K562 (cell line): Measurements from ENCODE around the gene WNT7B. TPM values are rescaled to one million over a fixed set of nuclear protein-coding genes. Genes with fewer than 3 reads are reported as not detected.

ENCODE experiments used
- ATAC-seq: fragments of 200-7000 bp; cut with Tn5 transposase; 3 replicates; pipeline ENCODE4 v1.9.1; 2020; ENCODE audit warnings: moderate library complexity
- BruUV-seq: library from RNA; stranded (reverse); fragments of 400-500 nt; replicated peaks from 2 replicates; lab custom pipeline; 2021; lab: Mats Ljungman, UMichigan
- CTCF ChIA-PET: fragments of 300-600 bp; formaldehyde crosslinking; extraction: SDS; loops from one replicate; lab custom pipeline; 2021; ENCODE audit warnings: low intra/inter-chr PET ratio; lab: Yijun Ruan, JAX
- POLR2A ChIA-PET: fragments of 300-600, 350-650 bp; sonication (Branson Sonifier 250); formaldehyde crosslinking; extraction: SDS; loops from one replicate; lab custom pipeline; 2021; ENCODE audit warnings: antibody characterized with exemption, inconsistent platforms; lab: Yijun Ruan, JAX
- DNase-seq, 4 experiments: peaks; one replicate each; pipeline versions ENCODE4 v3.0.0 to v3.0.0-alpha.2; 2011 to 2018; ENCODE audit warnings: low spot score in 3 of 4, mixed read lengths in 3 of 4; ENCODE audit errors: extremely low read depth in 1 of 4
- FAIRE-seq: peaks from 2 replicates; lab custom pipeline; 2011; peaks lifted over from hg19 to GRCh38; lab: Jason Lieb, UNC
- H2AFZ ChIP-seq: 2 replicates; pipeline ENCODE4 v1.6.0; 2011; ENCODE audit warnings: low read depth, low read length, control low read depth, inconsistent platforms
- H3K27ac ChIP-seq: fragments of 200-600 bp; 3 replicates; pipeline ENCODE4 v1.8.0; 2011; ENCODE audit warnings: low read depth, mild to moderate bottlenecking, control low read depth, inconsistent platforms, low read length, moderate library complexity, mixed read lengths; ENCODE audit errors: extremely low read depth
- H3K27me3 ChIP-seq, 2 experiments: fragments of 300-600 bp in 1 of 2; 2 replicates in 1 of 2; 3 replicates in 1 of 2; pipeline versions ENCODE4 v1.6.0 to v1.8.0; 2011; ENCODE audit warnings: inconsistent platforms in 2 of 2, low read length in 2 of 2, mild to moderate bottlenecking in 1 of 2, mixed read lengths in 1 of 2, moderate library complexity in 1 of 2; ENCODE audit not compliant: control insufficient read depth in 2 of 2, insufficient read depth in 2 of 2
- H3K36me3 ChIP-seq: fragments of 300-600 bp; 3 replicates; pipeline ENCODE4 v1.8.0; 2011; ENCODE audit warnings: mild to moderate bottlenecking, low read length, inconsistent platforms; ENCODE audit not compliant: control insufficient read depth, insufficient read depth
- H3K4me1 ChIP-seq, 2 experiments: fragments of 200-600 bp in 1 of 2; replicated peaks in 1 of 2; 2 replicates in 1 of 2; 3 replicates in 1 of 2; pipeline versions ENCODE4 v1.5.1 to v1.8.0; 2011; ENCODE audit warnings: inconsistent platforms in 2 of 2, low read length in 2 of 2, mild to moderate bottlenecking in 1 of 2, mixed read lengths in 1 of 2, moderate library complexity in 1 of 2; ENCODE audit not compliant: control insufficient read depth in 2 of 2, insufficient read depth in 2 of 2
- H3K4me2 ChIP-seq: 2 replicates; pipeline ENCODE4 v1.6.1; 2011; ENCODE audit warnings: low read length, control low read depth, inconsistent platforms, mixed read lengths; ENCODE audit not compliant: insufficient read depth
- H3K4me3 ChIP-seq: fragments of 200-600 bp; sonication (generic), shearing (Covaris generic); 2 replicates; pipeline ENCODE4 v1.5.1; 2016; ENCODE audit warnings: control low read depth, inconsistent platforms
- H3K79me2 ChIP-seq: fragments of 200-600 bp; 3 replicates; pipeline ENCODE4 v1.8.0; 2011; ENCODE audit warnings: low read length, inconsistent platforms; ENCODE audit not compliant: control insufficient read depth, insufficient read depth
- H3K9ac ChIP-seq, 2 experiments: 2 replicates each; pipeline versions ENCODE4 v1.6.0 to v1.6.1; 2011; ENCODE audit warnings: low read depth in 2 of 2, low read length in 2 of 2, control low read depth in 1 of 2, inconsistent platforms in 1 of 2, mild to moderate bottlenecking in 1 of 2, mixed read lengths in 1 of 2; ENCODE audit not compliant: insufficient read depth in 1 of 2
- H3K9me1 ChIP-seq: one replicate; pipeline ENCODE4 v1.6.0; 2011; ENCODE audit warnings: inconsistent platforms, mild to moderate bottlenecking, low read length, moderate library complexity; ENCODE audit not compliant: control insufficient read depth, insufficient read depth
- H3K9me3 ChIP-seq: replicated peaks from 2 replicates; pipeline ENCODE4 v1.5.1; 2011; ENCODE audit warnings: low read depth, low read length, inconsistent platforms; ENCODE audit not compliant: control insufficient read depth, insufficient read depth
- H4K20me1 ChIP-seq: replicated peaks from 2 replicates; pipeline ENCODE4 v1.6.1; 2011; ENCODE audit warnings: low read length, inconsistent platforms, mixed read lengths; ENCODE audit not compliant: control insufficient read depth, insufficient read depth
- ATF7 ChIP-seq: fragments of 450-650 bp; IDR thresholded peaks from 2 replicates; pipeline ENCODE4 v1.7.1; 2014; ENCODE audit warnings: mild to moderate bottlenecking, moderate library complexity
- KHSRP ChIP-seq: fragments of 450-650 bp; IDR thresholded peaks from 2 replicates; pipeline ENCODE4 v1.6.1; 2017
- MEF2D ChIP-seq: conservative IDR thresholded peaks from 2 replicates; pipeline ENCODE4 v1.6.1; 2016; ENCODE audit warnings: low read depth, missing genetic modification characterization, missing compliant biosample characterization
- MYBL2 ChIP-seq, 2 experiments: fragments of 450-650 bp in 1 of 2; sonication (generic) in 1 of 2; formaldehyde crosslinking in 1 of 2; IDR thresholded peaks; 2 replicates each; pipeline versions ENCODE4 v1.6.1 to v1.8.1; 2017 to 2022; ENCODE audit warnings: borderline replicate concordance in 1 of 2, inconsistent platforms in 1 of 2, low read depth in 1 of 2, mild to moderate bottlenecking in 1 of 2, missing genetic modification reagents in 1 of 2, moderate library complexity in 1 of 2
- PRMT5 ChIP-seq: sonication (generic); formaldehyde crosslinking; IDR thresholded peaks from 2 replicates; pipeline ENCODE4 v1.5.0; 2020; ENCODE audit warnings: missing genetic modification reagents
- SLC30A9 ChIP-seq: fragments of 250-450 bp; sonication (Bioruptor Pico); IDR thresholded peaks from 2 replicates; pipeline ENCODE4 v1.8.0; 2022; ENCODE audit warnings: mild to moderate bottlenecking, moderate library complexity
- TBP ChIP-seq: optimal IDR thresholded peaks from 2 replicates; pipeline ENCODE3; 2011; ENCODE audit warnings: low read depth, low read length, improper control_type of control experiment
- ZNF239 ChIP-seq: fragments of 250-450 bp; sonication (Bioruptor Pico); IDR thresholded peaks from 2 replicates; pipeline ENCODE4 v1.4.0; 2020; ENCODE audit warnings: mild to moderate bottlenecking
- ZNF764 ChIP-seq: fragments of 250-450 bp; sonication (Bioruptor Pico); IDR thresholded peaks from 2 replicates; pipeline ENCODE4 v1.4.0; 2020; ENCODE audit warnings: low read depth, mild to moderate bottlenecking, moderate library complexity
- WGBS: fragments of 100-300 bp; shearing (Covaris generic); methylation state at CpG from one replicate; pipeline ENCODE4 v1.1.6; 2016; ENCODE audit warnings: low coverage, mixed read lengths; ENCODE audit not compliant: insufficient coverage; ENCODE audit errors: missing lambda C conversion rate; 5-methylcytosine and 5-hydroxymethylcytosine counted together
- in situ Hi-C: fragments of 300-500 bp; cut with MboI; formaldehyde crosslinking; loops from 4 replicates; pipeline ENCODE4 v1.15.0; 2018; ENCODE audit warnings: inconsistent platforms, mixed read lengths
- intact Hi-C: fragments of 100-400 bp; cut with micrococcal nuclease; formaldehyde crosslinking; loops from 2 replicates; pipeline ENCODE4 v1.14.2; 2022
- polyA plus RNA-seq, 8 experiments: library from polyadenylated mRNA; depleted of rRNA in 4 of 8; stranded (reverse) in 5 of 8; unstranded in 3 of 8; fragments of >200 nt; fragmentation: Nextera tagmentation in 2 of 8; fragmentation: Illumina TruSeq in 1 of 8; extraction: Ambion mirVana in 2 of 8; extraction: Trizol in 1 of 8; gene quantifications; 2 replicates each; pipeline versions ENCODE4 v1.2.1 to v1.2.3, GENCODE V29; 2011 to 2014; ENCODE audit warnings: inconsistent platforms in 1 of 8, missing spikeins in 1 of 8
- total RNA-seq, 7 experiments: library from RNA; depleted of rRNA in 6 of 7; stranded (reverse); fragments of >200 nt in 6 of 7; fragmentation: Illumina TruSeq in 2 of 7; extraction: Trizol in 2 of 7; gene quantifications; 2 replicates each; pipeline versions ENCODE4 v1.2.1 to v1.2.3, GENCODE V29; 2011 to 2021; ENCODE audit warnings: low replicate concordance in 1 of 7
- TF ChIP-seq, protein P1 (sequence below): IDR thresholded peaks from 2 replicates; pipeline ENCODE4 v1.6.1; 2016; ENCODE audit warnings: missing genetic modification characterization, missing compliant biosample characterization
- TF ChIP-seq, protein P2 (sequence below): sonication (generic); formaldehyde crosslinking; IDR thresholded peaks from 2 replicates; pipeline ENCODE4 v1.8.1; 2023; ENCODE audit warnings: mild to moderate bottlenecking, missing genetic modification reagents, moderate library complexity
- TF ChIP-seq, protein P3 (sequence below): fragments of 450-650 bp; formaldehyde crosslinking; IDR thresholded peaks from 2 replicates; pipeline ENCODE4 v1.4.0; 2020; ENCODE audit warnings: mild to moderate bottlenecking, moderate library complexity
- TF ChIP-seq, protein P4 (sequence below): sonication (generic); formaldehyde crosslinking; IDR thresholded peaks from 2 replicates; pipeline ENCODE4 v1.8.1; 2023; ENCODE audit warnings: mild to moderate bottlenecking, missing genetic modification reagents
- TF ChIP-seq, protein P5 (sequence below): fragments of 250-450 bp; sonication (Bioruptor Pico); IDR thresholded peaks from 2 replicates; pipeline ENCODE4 v1.9.0; 2021; ENCODE audit warnings: mild to moderate bottlenecking

The WNT7B gene
- total and polyA plus RNA-seq, 9 of the 15 experiments (the other 6 are each of a cell fraction or from before 2014, with no cell fraction given): not detected

DNA sequence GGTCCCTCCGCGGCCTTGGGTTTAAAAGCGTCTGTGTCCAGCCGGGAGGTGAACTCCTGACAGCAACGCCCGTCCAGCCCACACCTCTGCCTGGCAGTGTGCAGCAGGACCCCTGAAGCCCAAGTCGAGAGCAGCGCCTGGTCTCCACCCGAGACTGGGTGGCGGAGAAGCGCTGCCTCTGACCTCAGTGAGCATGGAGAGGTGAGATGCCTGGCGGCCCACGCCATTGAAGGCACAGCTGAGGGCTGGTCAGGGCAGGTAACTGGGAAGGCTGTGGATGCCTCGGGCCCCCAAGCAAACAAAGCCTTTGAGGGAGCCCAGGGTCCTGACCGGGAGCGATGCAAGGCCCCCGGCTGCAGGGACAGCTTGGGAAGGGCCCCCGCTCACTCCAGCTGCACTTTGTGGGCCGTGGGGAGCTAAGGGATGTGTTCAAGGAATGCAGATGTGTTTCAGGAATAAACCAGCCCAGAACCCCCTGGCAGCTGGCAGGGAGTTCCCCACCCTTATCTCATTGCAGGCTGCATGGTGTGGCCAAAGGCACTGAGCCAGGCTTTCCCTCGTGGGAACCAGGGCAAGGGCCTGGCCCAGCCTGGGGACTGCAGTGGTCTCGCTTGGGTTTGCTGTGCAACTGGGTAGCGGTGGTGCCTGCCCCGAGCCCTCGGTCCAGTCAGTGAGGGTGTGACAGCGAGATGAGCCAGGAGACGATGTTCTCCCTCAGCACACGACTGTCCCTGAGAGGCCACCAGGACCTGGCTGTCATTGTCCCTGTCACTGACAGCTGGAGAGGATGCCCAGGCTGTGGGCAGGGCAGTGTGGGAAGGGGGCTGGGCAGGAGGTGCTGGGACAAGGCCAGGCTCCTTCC, 92.5 kb downstream of the WNT7B start:
- ATAC-seq: no peak
- CTCF ChIA-PET: no interaction called here
- no peak for FAIRE-seq
- TF ChIP-seq, protein P1, sequence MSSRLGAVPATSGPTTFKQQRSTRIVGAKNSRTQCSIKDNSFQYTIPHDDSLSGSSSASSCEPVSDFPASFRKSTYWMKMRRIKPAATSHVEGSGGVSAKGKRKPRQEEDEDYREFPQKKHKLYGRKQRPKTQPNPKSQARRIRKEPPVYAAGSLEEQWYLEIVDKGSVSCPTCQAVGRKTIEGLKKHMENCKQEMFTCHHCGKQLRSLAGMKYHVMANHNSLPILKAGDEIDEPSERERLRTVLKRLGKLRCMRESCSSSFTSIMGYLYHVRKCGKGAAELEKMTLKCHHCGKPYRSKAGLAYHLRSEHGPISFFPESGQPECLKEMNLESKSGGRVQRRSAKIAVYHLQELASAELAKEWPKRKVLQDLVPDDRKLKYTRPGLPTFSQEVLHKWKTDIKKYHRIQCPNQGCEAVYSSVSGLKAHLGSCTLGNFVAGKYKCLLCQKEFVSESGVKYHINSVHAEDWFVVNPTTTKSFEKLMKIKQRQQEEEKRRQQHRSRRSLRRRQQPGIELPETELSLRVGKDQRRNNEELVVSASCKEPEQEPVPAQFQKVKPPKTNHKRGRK (tag): no peak
- TF ChIP-seq ATF7 (no peak), SLC30A9 (CRISPR knock-in tag) (no peak), TBP (no peak), MYBL2 (IDR thresholded peaks at IDR 0.05; ENCODE audit: low read depth) (no peak), MYBL2 (CRISPR knock-in tag; IDR thresholded peaks at IDR 0.05; ENCODE audit: borderline replicate concordance) (no peak), ZNF764 (no peak), PRMT5 (CRISPR knock-in tag) (no peak), KHSRP (no peak), ZNF239 (CRISPR knock-in tag) (no peak), MEF2D (tag) (no peak)
- TF ChIP-seq, protein P2, sequence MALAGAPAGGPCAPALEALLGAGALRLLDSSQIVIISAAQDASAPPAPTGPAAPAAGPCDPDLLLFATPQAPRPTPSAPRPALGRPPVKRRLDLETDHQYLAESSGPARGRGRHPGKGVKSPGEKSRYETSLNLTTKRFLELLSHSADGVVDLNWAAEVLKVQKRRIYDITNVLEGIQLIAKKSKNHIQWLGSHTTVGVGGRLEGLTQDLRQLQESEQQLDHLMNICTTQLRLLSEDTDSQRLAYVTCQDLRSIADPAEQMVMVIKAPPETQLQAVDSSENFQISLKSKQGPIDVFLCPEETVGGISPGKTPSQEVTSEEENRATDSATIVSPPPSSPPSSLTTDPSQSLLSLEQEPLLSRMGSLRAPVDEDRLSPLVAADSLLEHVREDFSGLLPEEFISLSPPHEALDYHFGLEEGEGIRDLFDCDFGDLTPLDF (CRISPR knock-in tag): no peak
- TF ChIP-seq, protein P3, sequence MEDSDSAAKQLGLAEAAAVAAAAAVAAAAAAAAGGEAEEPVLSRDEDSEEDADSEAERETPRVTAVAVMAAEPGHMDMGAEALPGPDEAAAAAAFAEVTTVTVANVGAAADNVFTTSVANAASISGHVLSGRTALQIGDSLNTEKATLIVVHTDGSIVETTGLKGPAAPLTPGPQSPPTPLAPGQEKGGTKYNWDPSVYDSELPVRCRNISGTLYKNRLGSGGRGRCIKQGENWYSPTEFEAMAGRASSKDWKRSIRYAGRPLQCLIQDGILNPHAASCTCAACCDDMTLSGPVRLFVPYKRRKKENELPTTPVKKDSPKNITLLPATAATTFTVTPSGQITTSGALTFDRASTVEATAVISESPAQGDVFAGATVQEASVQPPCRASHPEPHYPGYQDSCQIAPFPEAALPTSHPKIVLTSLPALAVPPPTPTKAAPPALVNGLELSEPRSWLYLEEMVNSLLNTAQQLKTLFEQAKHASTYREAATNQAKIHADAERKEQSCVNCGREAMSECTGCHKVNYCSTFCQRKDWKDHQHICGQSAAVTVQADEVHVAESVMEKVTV: no peak
- TF ChIP-seq, protein P4, sequence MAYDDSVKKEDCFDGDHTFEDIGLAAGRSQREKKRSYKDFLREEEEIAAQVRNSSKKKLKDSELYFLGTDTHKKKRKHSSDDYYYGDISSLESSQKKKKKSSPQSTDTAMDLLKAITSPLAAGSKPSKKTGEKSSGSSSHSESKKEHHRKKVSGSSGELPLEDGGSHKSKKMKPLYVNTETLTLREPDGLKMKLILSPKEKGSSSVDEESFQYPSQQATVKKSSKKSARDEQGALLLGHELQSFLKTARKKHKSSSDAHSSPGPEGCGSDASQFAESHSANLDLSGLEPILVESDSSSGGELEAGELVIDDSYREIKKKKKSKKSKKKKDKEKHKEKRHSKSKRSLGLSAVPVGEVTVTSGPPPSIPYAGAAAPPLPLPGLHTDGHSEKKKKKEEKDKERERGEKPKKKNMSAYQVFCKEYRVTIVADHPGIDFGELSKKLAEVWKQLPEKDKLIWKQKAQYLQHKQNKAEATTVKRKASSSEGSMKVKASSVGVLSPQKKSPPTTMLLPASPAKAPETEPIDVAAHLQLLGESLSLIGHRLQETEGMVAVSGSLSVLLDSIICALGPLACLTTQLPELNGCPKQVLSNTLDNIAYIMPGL (CRISPR knock-in tag): no peak
- TF ChIP-seq, protein P5, sequence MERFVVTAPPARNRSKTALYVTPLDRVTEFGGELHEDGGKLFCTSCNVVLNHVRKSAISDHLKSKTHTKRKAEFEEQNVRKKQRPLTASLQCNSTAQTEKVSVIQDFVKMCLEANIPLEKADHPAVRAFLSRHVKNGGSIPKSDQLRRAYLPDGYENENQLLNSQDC (CRISPR knock-in tag): no peak

More for the DNA sequence above, 92.5 kb downstream of the WNT7B start:
- Histone ChIP-seq H3K4me2 (no peak overlapping the region), H3K9me3 (no peaks in the 10 kb centered on the region), H3K4me1 (peaks cover 0 to 25% of the 10 kb centered on the region in 2 experiments; a peak in 2 of 5 replicates), H3K36me3 (no peaks in the 10 kb centered on the region), H3K9ac (no peak overlapping the region), H3K27me3 (peaks cover 6 to 70% of the 10 kb centered on the region in 2 experiments), H3K4me3 (no peak overlapping the region), H4K20me1 (peaks cover 6% of the 10 kb centered on the region), H3K79me2 (no peaks in the 10 kb centered on the region), H2AFZ (no peak overlapping the region), H3K27ac (no peak overlapping the region), H3K9me1 (no peaks in the 10 kb centered on the region)
- WGBS: 3% methylated on average over 21 of the region's 27 CpGs
- no peak for DNase-seq
- POLR2A ChIA-PET: interaction anchor here (0.7 kb wide), 1 partner anchor 313 kb away, joined by 3 read pairs; no protein-coding TSS in a partner anchor
- intact Hi-C loops (no loop called here), in situ Hi-C loops (no loop called here)
- no TSS peak for BruUV-seq
